ENCODE results near the gene HOXA7.

Gene HOXA7

GRCh38 chr7:27170426-27171324 lies 14.2 kb upstream of the HOXA7 start:
- DNase-seq (ENCODE audit: low spot score), result no peak

DNA sequence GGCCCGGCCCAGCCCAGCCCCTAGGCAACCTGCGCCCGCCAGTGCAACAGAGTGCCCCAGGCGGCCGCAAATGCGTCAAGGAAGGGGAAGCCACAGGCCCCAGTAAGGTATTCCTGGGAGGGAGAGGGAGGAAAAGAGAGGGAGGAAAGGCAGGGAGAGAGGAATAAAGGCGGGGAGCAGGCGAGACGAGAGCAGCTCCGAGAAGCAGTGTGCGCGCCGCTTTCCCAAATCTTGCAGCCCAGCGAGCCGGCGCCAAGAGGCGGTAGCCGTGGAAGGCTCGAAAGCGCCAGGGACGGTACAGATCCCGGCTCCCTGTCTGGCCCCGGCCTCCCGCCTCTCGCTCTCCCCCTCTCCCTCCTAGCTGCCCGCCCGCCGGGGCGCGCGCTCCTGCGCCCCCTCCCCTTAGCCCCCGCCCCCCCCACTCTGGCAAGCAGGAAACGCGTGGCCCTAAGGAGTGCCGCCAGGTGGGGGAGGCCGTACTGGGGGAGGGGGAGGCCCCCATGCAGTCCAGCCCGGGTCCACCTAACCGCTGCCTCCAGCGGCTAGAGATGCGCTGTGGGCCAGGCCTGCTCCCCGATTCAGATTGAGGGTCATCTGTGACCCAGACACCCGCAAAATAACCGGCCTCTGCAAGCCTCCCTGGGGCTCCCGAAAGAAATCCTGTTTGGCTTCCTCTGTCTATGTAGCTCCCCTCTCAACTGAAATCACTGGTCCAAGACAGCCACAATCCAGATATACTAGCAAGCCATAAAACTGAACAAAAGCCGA lies 13.4 kb upstream of the HOXA7 start:
- no peak for DNase-seq (ENCODE audit: low spot score)

DNA sequence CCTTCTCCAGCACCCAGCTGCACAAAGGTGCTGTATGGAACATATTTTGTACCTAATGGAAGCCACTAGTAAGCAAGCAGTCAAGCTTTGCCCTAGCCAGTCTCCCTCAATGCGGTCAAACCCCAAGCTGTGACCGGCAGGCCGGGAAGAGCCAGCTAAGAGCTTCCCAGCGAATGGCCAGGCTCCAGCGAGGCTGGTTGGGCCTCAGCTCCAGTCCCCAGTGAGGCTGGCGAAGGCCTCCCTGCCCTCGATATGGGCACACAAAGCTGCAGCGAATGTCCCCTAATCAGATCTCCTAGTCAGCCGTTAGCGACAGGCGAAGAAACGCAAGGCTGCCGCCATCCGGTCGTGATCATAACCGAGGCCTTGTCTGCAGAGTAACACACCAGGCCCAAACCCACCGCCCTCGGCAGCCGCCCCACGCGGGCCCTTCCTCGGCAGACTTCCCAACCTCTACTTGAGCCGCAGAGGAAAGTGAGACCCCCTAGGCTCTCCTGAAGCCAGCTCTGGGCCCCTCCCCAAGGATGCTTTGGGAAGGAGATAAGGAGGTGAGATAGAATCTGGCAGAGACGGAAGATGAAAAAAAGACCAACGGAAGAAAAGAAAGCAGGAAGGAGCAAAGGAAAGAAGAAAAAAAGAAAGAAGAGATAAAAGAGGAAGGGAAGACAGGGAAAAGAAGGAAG lies 11.9 kb upstream of the HOXA7 start:
- DNase-seq (ENCODE audit: low spot score), result no peak

DNA sequence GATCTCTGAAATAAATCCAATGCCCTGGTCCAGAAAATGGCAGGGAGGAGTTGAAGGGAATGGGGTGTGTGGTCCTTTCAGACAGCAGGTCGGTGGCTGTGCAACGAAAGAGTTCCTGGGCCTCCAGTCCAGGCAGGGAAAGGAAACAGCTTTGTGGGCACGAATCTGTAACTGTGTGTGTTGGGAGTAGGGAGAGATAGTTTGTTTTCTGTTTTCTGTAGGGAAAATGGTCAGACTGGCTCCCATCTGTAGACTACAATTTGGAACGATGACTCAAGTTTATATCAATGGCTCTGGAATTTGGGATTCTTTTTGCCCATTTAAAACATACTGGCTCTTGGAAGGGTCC lies 11.4 kb upstream of the HOXA7 start:
- no peak for DNase-seq (ENCODE audit: low spot score)

- no peak for DNase-seq (ENCODE audit: low spot score)
Measured at GRCh38 chr7:27166531-27167505, 10.3 kb upstream of the HOXA7 start.

DNA sequence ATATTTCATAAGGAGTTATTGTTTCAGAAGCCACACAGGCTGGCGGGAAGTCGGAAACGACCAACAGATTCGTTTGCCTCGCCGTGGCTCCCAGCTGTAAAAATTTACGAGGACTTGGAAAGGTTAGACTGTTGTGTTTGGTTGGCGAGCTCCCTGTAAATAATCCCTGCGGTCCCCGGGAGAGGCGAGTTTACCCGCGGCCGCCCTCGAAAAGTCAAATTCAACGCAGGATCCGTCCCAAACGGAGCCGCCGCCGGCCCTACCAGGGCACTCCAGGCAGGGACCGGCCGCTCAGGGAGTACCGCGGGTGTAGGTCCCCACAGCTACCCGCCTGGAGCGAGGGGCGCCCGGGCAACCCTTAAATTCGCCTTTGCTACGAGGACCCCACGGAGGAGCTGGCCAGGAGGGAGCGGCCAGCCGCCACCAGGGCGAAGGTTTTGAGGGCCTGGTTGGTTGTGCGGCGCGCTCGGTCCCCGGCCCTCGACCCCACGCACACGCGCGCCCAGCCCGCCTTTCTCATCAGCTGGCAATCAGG lies 9.6 kb upstream of the HOXA7 start:
- DNase-seq (ENCODE audit: low spot score), result no peak

DNA sequence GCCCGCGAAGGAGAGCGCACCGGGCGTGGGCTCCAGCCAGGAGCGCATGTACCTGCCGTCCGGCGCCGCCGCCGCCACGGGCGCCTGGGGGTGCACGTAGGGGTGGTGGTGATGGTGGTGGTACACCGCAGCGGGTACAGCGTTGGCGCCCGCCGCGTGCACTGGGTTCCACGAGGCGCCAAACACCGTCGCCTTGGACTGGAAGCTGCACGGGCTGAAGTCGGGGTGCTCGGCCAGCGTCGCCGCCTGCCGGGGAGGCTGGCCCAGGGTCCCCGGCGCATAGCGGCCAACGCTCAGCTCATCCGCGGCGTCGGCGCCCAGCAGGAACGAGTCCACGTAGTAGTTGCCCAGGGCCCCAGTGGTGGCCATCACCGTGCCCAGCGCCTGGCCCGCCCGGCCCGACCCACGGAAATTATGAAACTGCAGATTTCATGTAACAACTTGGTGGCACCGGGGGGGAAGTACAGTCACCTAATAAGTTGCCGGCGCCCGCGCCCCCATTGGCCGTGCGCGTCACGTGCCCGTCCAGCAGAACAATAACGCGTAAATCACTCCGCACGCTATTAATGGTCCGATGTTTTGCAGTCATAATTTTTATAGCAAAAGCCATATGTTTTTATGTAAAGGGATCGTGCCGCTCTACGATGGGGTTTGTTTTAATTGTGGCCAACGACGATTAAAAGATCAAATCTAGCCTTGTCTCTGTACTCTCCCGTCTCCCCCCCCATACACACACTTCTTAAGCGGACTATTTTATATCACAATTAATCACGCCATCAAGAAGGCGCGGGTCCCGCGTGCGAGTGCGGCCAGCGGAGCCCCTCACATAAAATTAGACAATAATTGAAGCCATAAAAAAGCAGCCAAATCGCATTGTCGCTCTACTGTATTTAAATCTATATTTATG lies 8.9 kb upstream of the HOXA7 start, which contains the start of gene HOXA9:
Gene HOXA9, minus strand, starts transcription at position 449 of the 907 bp plus-strand sequence. Its CDS starts 80 bp downstream, at position 369.
- no peak for DNase-seq (ENCODE audit: low spot score)

- DNase-seq (ENCODE audit: low spot score), result no peak
Measured at GRCh38 chr7:27164367-27165088, 8.1 kb upstream of the HOXA7 start.

- DNase-seq (ENCODE audit: low spot score), result no peak
Measured at GRCh38 chr7:27164045-27164366, 7.5 kb upstream of the HOXA7 start.

- DNase-seq (ENCODE audit: low spot score), result no peak
Measured at GRCh38 chr7:27163288-27164044, 7.0 kb upstream of the HOXA7 start.

DNA sequence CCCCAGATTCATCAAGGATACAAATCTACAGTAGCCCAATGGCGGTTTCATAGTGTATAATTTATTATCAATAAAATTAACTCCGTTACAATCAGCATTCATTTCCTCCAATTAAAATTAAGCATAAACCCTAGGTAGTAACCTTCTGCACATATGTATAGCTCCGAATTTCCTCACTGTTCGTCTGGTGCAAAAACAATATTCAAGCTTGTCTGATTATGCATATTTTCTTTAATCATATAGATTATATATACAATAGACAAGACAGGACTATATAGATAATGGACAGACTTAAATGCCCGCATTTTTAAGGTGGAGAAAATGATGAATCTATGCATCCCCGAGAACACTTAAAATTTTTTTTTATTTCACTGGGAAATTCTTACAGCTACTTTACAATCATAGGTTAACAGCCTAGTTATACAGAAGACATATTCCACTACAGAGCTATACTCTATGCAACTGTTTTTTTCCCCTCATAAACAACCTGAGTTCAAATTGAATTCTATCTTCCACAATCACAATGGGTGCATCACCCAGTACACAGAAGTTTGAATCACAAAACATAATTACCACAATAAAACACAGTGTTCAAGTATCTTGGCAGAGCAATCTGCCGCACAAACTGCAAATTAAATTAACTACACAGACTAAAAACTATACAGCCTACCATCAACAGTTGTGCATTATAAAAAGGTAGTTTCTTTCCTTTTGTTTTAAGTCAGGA lies 6.2 kb upstream of the HOXA7 start:
- DNase-seq (ENCODE audit: low spot score), result no peak

- DNase-seq (ENCODE audit: low spot score), result no peak
Measured at GRCh38 chr7:27161721-27162560, 5.5 kb upstream of the HOXA7 start.

- no peak for DNase-seq (ENCODE audit: low spot score)
Measured at GRCh38 chr7:27161214-27161720, 4.8 kb upstream of the HOXA7 start.

DNA sequence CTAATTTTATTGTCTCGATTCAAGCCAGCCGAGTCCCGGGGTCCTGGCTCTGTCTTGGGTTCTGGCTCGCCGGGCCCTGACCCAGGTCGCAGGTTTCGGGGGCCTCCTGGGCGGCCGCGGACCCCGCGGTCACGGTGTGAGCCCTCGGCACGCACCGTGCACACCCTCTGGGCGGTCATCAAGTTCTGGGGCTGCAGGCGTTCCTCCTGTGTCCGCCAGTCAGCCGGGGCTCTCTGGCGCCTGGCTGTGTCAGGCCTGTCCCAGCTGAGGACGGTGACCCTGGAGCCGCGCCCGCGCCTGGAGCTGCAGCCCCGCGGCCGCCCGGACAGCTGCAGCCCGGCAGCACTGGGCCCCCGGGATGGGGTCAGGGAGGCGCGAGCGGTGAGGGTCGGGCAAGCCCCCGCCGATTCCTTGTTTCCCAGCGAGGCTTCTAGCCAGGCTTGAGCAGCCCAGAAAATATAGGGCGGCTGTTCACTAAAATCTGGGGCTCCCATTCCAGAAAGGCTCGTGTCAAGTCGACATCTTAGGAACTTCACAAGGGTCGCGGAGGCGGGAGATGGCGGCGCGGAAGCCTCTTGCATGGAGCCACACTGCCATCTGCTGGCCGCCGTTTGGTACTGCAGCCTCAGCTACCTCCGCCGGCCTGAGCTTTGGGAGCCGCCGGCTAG lies 4.2 kb upstream of the HOXA7 start:
- peak; percentile 88 for DNase-seq (ENCODE audit: low spot score)

DNA sequence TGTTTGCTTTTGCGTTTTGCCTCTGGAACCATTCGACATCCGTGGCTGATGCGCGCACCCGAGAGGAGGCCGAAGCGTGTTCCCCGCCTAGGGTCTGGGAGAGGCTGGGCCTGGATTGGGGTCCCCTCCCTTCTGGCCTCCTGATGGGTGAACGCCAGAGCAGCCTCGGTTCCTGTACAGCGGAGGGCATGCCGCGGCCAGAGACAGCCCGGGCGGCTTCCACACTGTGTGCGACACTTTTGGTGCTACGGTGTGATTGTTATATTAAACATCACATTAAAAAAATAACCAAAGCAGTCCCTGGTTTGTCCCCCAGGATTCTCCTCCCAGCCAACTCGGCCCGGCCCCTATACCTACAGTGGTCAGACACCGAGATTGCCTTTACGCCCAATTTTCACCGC lies 3.7 kb upstream of the HOXA7 start:
- DNase-seq (ENCODE audit: low spot score), result no peak

Measured in CD4-positive, alpha-beta T cell treated with Interleukin-2 at 100 ng/mL for 4 hours (primary cell).